Measurements from ENCODE around the gene PXDN. TPM values are rescaled to one million over a fixed set of nuclear protein-coding genes. Genes with fewer than 3 reads are reported as not detected.

PXDN gene
- total and polyA plus RNA-seq, 2 of the 4 experiments (the other 2 are of a cell fraction) = 153 to 332 TPM

GRCh38 chr2:1709946-1710560 lies 34.3 kb downstream of the PXDN start:
- H3K4ac ChIP-seq (ENCODE audit: low read depth, low read length) = no peak overlapping the region
- intact Hi-C loops (cut with micrococcal nuclease) = loop anchor here (5.0 kb wide), 1 partner anchor 32 kb away; the partner anchor contains the start of gene PXDN

More at GRCh38 chr2:1709946-1710560, 34.3 kb downstream of the PXDN start:
- H2BK20ac ChIP-seq (ENCODE audit: low read depth, low read length) = no peak overlapping the region
- POLR2A ChIA-PET (ENCODE audit: unreplicated experiment) = no interaction called here
- no peak overlapping the region for H2AK5ac ChIP-seq (ENCODE audit: low read depth, low read length)
- H4K8ac ChIP-seq (ENCODE audit: low read depth in 2 of 2, low read length in 2 of 2) = no peak overlapping the region
- DNase-seq (no peak), ATAC-seq (ENCODE audit: low read depth) (no peak)
- peaks cover 40% of the 10 kb centered on the region for H3K9me1 ChIP-seq (ENCODE audit: insufficient read depth, low read length)
- no peak overlapping the region for H2BK5ac ChIP-seq (ENCODE audit: low read depth, low read length, poor library complexity, severe bottlenecking)
- H4K5ac ChIP-seq (ENCODE audit: low read depth, low read length) = no peak overlapping the region
- no peak overlapping the region for H3K9ac ChIP-seq (ENCODE audit: low read depth, low read length)
- no peaks in the 10 kb centered on the region for H3K27me3 ChIP-seq (ENCODE audit: control insufficient read depth, insufficient read depth, low read length)
- H3K27ac ChIP-seq (ENCODE audit: insufficient read depth, low read length) = no peak overlapping the region
- H3K36me3 ChIP-seq (ENCODE audit: control insufficient read depth, insufficient read depth, low read length) = peaks cover 3% of the 10 kb centered on the region; the same call in 1 of the 2 replicates
- H2BK120ac ChIP-seq (ENCODE audit: low read depth, low read length) = no peak overlapping the region
- no peak overlapping the region for H4K91ac ChIP-seq (ENCODE audit: insufficient read depth, low read depth, low read length)
- TF ChIP-seq NFE2L2 (IDR thresholded peaks at IDR 0.05; ENCODE audit: low read depth, low read length) (no peak), RFX5 (IDR thresholded peaks at IDR 0.05; ENCODE audit: low read depth, low read length) (no peak)
- H3K4me2 ChIP-seq (ENCODE audit: low read depth, low read length) = no peak overlapping the region
- no peak overlapping the region for H3K23ac ChIP-seq (ENCODE audit: low read depth, low read length)
- no peak overlapping the region for H2BK15ac ChIP-seq (ENCODE audit: low read depth, low read length)
- WGBS, 2 experiments (ENCODE audit: extremely low coverage in 2 of 2, insufficient read length in 1 of 2) = 91% methylated on average over 7 of the region's 15 CpGs; no CpG with 5 or more reads in 1 of the 2 experiments
- BruUV-seq (replicated peaks) = no TSS peak
- no peak overlapping the region for H3K18ac ChIP-seq (ENCODE audit: low read depth, low read length)
- dilution Hi-C loops (cut with HindIII; ENCODE audit: low sequenced_read_pairs, unreplicated experiment) (no loop called here), in situ Hi-C loops (cut with MboI; ENCODE audit: low sequenced_read_pairs) (no loop called here)
- H3K9me3 ChIP-seq (ENCODE audit: control insufficient read depth, insufficient read depth, low read length) = no peaks in the 10 kb centered on the region
- H3K4me1 ChIP-seq (ENCODE audit: control insufficient read depth, insufficient read depth, low read length) = peaks cover 27% of the 10 kb centered on the region
- H3K79me1 ChIP-seq (ENCODE audit: low read depth in 1 of 2, low read length in 2 of 2) = peaks cover 0 to 74% of the 10 kb centered on the region in 2 experiments
- no peak overlapping the region for H2AK9ac ChIP-seq (replicated peaks; ENCODE audit: low read depth, low read length, poor library complexity)
- no peak overlapping the region for H3K4me3 ChIP-seq (ENCODE audit: insufficient read depth, low read depth, low read length)
- peaks cover 89% of the 10 kb centered on the region for H4K20me1 ChIP-seq (ENCODE audit: insufficient read depth, low read length)
- H3K14ac ChIP-seq (replicated peaks; ENCODE audit: low read depth, low read length) = no peak overlapping the region
- CTCF ChIA-PET = interaction anchor here (0.6 kb wide), 1 partner anchor 1716 kb away, joined by 3 read pairs; no protein-coding TSS in a partner anchor
- H3K56ac ChIP-seq (ENCODE audit: extremely low read depth, insufficient read depth, low read length) = no peak overlapping the region
- H2AFZ ChIP-seq (replicated peaks; ENCODE audit: low read length, poor library complexity) = no peak overlapping the region
